ENCODE results near the gene MON1B.
A peak's percentile ranks its signal among the peaks of the same experiment; 100 is the strongest.
"Not testable (repeated sequence)": the region's sequence is repeated elsewhere in the genome, so short reads cannot be mapped to it uniquely, and the experiment has no call there.

Gene MON1B

DNA sequence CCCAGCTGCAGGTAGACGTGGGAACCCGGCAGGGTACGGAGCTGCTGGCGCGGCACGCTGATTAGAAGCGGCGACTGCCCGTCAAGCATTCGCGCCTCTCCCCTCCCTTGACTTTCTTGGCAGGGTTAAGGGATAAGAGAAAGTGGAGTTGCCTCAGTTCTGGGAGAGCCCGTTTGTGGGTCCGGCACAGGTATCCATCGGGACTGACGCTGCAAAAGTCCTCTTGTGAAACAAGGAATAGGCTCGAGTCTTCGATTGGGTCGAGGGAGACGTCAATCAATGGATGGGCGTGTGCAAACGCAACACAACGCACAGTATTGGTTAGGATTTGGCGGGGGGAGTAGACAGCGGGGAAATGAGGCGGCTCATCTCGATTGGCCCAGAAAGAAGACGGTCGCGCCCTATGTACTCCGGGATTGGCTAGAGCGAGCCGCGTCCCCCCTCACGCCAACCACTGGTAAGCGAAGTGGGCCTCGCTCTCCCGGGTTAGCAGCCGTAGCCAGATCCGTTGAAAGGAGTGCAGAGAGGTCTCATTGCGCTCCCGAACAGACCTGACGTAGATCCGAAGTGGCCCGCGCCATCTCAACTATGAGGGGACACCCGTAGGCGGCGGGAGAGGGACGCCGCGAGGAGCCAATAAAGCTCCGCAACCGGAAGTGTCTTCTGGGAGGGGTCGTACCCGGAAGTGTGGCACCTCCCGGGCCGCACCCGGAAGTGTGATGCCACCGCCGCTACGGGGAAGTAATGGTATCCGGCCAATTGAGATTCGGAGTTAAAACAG is at the start of gene MON1B:
MON1B (plus strand) TSS at position 713 of the 781 bp plus-strand sequence. CDS start 296 bp downstream, outside the sequence.
- DNase-seq (ENCODE audit: low read depth, low spot score) = peak; percentile 94

DNA sequence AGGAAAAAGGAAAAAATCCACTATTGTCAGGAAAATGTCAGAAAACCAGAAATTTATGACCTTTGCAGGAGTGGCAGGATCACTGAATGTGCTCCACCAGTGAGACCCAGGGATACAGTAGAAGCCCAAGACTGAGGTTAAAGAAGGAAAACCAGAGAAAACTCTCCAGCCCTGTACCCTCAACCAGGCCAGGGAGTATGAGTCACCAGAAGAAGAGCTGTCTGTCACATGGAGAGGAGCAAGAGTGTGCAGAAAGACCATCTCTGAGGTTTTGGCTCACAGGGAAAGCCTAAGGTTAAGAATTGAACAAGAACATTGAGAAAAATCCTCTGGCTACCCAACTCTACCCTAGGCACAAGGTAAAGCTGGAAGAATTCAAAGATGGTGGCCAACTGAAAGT is 47.6 kb upstream of the MON1B start:
- no peak for DNase-seq (ENCODE audit: low read depth, low spot score)

DNA sequence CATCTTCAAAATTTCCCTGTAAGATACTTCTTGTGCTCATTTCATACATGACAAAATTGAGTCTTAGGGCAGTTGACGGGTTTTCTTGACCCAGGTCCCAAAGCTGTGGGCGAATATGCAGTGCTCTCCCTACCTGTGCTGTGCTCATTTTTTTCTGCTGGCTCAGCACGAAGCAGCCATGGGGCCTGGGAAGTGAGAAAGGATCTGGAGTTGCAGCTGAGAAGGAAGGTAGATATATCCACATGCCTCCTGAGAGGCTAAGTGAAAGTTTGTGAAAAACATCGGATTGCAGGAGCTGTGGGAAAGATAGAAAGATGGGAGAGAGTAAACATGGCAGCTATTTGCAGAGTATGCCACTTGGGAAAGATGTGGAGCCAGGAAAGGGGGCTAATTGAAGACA is 42.9 kb upstream of the MON1B start:
- DNase-seq (ENCODE audit: low read depth, low spot score) = no peak

DNA sequence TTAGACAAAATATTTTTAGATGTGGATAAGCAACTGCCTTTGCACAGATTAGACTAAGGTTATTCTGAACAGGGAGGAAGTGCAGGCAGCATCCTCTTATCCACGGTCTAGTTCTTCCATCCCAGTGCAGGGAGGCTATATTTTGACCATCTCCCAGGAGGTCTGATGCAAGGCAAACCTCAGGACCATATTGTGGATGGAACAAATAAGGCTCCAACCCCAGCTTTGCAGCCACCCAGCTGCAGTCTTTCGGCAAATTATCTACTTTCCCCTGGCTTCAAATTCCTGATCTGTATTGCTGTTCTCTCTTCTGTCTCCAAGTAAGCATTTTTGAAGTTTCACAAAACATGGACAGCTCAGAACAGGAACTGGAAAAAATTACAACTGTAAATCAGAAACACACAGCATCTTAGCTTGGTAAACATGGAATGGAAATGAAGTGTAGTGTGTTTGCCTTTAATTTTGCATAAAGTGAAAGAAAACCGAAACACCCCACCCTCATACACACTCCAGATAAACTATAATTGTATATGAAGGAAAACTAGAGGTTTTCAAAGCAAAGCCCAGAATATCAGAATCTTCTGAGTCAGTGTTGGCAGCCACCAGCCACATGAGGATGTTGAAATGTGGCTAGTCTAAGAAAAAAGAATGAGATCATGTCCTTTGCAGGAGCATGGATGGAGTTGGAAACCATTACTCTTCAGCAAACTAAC is 33.5 kb upstream of the MON1B start:
- no peak for DNase-seq (ENCODE audit: low read depth, low spot score)

DNA sequence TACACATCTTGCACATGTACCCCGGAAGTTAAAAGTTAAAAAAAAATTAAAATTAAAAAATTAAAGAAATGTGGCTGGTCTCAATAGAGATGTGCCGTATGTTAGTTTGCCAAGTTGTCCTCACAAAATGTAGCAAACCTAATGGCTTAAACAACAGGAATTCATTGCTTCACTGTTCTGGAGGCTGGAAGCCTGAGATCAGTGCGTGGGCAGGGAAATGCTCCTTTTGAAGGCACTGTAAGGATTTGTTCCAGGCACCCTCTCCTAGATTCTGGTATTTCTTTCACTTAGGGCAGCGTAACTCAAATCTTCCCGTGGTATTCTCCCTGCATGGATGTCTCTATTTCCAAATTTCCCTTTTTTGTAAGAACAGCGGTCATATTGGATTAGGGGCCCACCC is 32.7 kb upstream of the MON1B start:
- DNase-seq (ENCODE audit: low read depth, low spot score) = no peak

DNA sequence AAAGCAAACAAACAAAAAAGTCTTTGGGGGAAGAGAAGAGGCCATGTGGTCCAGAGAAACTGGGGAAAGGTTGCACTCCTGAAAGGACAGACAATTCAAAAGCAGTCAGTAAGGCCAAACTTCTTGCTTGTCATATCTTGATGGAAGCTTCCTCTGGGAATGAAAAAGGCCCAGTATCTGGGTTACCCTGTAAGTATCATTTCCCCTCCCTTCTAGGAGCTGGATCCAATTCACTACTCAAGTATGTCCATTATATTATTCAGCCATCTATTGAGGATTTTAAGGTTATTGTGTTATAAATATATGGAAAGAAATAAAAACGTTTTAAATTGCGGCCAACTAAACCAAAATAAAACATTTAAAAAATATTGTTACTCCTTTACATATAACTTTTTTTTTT is 26.0 kb upstream of the MON1B start:
- no peak for DNase-seq (ENCODE audit: low read depth, low spot score)

DNA sequence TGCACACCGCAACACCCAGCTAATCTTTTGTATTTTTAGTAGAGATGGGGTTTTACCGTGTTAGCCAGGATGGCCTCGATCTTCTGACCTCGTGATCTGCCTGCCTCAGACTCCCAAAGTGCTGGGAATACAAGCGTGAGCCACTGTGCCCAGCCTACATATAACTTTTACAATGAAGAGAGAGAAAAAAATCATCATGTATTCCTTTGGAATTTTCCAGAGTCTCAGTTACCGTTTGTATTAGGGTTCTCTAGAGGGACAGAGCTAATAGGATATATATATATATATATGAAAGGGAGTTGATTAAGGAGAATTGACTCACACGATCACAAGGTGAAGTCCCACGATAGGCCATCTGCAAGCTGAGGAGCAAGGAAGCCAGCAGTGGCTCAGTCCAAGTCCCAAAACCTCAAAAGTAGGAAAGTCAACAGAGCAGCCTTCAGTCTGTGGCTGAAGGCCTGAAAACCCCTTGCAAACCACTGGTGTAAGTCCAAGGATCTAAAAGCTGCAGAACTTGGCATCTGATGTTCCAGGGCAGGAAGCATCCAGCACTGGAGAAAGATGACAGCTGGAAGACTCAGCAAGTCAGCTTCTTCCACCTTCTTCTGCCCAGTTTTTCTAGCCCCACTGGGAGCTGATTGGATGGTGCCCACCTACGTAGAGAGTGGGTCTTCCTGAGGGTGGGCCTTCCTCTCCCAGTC is 25.3 kb upstream of the MON1B start:
- not testable (repeated sequence) for DNase-seq (ENCODE audit: low read depth, low spot score)

DNA sequence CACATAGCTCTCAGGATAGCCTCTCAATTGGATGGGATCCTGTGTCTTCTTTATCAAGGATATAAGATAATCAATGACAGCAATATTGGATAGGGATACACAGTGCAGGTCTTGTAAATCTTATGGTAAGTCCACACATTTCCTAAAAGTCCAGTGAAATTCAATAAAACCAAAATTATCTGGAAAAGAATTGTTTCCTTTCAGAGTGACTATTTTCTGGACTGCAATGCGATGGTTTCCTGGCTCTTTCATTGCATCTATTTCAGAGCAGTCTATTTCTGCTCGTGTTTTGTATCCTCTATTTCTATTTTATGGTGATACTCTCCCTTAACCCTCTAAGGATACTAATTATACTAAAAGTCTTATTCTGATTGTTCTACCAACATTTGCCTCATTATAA is 24.3 kb upstream of the MON1B start:
- DNase-seq (ENCODE audit: low read depth, low spot score) = no peak

DNA sequence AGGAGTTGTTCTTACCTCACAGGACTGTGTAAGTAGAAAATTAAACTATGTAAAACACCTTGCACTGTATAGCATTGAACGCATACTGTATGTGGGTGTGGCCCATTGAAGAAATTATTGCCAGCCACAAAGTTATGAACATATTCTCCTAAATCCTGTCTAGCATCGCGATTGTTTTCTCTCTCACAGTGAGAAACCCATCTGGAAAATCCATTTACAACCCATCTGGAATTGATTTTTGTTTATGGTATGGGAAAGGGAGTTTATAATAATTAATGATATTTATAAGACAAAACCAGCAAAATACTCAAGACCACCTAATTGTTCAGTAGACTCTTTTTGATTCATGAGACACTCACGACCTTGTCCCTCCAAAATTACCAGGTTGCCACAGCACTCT is 22.1 kb upstream of the MON1B start:
- DNase-seq (ENCODE audit: low read depth, low spot score) = no peak

DNA sequence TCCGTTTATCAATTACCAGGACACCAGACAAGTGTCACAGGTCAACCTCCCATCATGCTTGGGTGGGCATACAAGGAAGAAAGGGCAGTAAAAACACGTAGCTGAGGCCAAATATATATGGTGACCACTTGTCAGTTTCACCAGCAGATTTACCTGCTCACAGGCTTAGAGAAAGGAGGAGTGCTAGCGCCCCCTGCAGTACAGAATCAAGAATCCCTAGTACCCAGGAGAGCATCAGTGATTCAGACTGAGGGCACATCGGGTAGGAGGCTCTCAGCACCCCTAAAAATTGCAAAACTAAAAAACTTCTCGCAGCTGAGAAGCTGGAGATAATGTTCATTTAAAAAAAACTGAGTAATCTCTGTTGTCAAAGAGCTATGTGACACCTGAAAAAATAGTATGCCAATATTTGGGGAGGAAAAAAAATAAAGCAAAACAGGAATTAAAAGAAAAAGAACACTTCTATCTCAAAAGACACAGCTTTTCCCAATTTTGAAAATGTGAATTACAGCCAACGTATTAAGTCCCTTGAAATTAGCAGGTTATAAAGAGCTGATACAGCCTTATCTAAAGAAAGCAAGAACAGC is 21.2 kb upstream of the MON1B start:
- DNase-seq (ENCODE audit: low read depth, low spot score) = no peak

DNA sequence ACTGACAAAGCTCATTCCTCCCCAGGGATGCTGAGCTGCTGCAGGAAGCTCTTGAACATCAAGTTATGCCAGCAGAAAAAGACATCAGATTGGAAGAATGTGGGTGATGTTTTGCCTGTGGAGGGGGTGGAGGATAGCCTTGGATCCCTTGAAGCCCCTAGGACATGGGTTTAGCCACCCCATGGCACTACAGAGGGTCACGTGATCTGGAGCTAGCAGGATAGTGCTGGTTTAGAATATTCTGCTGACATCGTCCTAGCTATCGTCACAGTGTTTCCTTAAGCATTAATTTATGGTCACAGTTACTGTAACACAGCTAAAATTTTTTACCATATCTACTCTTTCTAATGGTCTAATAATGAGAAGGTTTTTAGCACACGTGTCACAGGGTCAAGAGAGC is 20.2 kb upstream of the MON1B start:
- no peak for DNase-seq (ENCODE audit: low read depth, low spot score)

DNA sequence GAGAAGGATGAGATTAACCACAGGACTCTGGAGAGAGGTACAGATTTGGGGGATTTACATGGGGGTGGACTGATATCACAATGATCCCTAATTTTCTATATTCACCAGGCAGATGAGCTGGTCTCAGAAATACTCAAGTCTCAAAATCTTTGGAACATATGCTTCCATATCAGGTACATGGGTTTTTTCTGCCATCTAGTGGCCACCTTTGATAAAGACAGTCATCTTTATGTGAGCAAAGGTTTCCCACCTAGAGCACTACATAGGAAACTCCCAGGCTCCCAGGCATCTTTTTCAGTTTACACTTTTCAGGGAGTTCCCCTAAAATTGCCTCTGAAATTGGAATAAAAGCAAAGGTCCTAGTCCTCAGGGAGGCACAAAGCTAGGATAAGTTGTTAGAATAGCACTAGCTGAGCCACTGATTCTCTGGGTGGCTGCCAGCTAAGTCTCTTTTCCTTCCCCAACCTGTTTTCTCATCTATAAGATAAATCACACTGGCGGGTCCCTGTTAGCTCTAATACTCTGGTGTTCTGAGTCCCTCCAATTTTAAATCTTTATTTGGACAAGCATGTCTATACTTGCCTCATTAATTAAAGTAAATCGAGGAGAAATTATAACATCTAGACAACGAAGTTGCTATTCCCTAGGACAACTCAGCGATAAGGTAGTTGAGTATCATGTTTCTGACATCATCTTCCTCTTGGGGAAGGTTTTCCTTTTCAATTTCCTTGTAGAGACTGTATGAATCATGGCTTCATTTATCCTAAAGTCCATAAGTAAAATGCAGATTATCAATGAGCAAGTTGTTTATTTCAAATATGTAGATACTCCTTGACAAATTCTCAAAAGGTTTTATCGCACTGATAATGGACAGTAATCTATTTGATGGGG is 19.0 kb upstream of the MON1B start:
- DNase-seq (ENCODE audit: low read depth, low spot score) = peak; percentile 37

DNA sequence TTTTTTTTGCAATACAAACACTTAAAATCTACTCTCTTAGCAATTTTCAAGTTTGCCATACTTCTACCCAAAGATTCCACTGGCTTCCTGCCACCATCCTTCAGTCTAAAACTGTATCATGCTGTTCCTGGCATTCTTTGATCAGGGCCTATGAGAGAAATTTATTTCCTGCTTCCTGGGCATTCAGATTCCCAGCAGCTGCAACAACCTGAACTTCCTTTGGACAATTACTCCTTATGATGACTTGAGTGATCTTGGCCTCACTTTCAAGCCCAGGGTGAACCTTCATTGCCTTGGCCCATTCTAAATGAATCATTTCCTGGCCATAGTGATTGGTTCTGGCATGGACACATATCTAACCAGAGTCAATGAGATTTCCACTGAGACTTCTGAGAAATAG is 18.0 kb upstream of the MON1B start:
- DNase-seq (ENCODE audit: low read depth, low spot score) = no peak

DNA sequence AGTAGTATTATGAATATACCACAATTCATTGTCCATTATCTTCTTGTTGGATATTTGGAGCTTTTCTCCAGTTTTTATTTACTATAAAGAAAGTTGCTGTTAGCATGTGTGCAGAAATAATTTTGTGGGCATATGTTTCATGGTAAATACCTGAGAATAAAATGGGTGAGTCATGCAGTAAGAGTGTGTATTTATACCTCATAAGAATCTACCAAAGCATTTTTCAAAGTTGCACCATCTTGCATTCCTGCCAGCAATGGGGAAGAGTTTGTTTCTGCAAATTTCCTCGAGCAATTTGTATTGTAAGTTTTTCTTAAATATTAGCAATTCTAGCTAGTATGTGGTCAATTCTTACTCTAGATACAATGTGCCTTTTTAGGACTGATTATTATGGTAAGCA is 7.9 kb upstream of the MON1B start:
- DNase-seq (ENCODE audit: low read depth, low spot score) = no peak

DNA sequence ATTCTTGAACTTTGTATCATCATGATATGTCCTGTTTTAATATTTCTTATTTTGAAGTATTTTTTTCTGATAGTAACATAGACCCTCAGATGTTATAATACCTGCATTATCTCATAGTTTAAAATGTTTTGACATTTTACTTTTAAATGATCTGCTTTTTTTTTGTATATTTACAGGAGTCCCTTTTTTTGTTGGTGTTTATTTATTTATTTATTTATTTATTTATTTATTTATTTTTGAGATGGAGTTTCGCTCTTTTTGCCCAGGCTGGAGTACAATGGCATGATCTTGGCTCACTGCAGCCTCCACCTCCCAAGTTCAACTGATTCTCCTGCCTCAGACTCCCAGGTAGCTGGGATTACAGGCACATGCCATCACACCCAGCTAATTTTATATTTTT is 4.7 kb upstream of the MON1B start:
- DNase-seq (ENCODE audit: low read depth, low spot score) = not testable (repeated sequence)

DNA sequence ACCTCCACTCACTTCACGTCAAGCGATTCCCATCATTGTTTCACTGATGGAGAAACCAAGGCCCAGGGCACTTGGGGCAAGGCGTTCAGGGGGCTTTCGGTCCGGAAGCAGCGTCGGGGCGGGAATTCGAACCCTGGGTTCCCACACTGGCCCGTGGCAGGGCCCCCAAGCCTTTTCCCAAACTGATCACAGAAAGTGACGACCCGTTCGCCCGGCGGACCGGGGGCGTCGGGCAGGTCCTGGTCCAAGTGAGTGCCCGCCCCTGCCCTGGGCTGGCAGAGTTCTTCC is 856 bp upstream of the MON1B start:
- DNase-seq (ENCODE audit: low read depth, low spot score) = no peak

DNA sequence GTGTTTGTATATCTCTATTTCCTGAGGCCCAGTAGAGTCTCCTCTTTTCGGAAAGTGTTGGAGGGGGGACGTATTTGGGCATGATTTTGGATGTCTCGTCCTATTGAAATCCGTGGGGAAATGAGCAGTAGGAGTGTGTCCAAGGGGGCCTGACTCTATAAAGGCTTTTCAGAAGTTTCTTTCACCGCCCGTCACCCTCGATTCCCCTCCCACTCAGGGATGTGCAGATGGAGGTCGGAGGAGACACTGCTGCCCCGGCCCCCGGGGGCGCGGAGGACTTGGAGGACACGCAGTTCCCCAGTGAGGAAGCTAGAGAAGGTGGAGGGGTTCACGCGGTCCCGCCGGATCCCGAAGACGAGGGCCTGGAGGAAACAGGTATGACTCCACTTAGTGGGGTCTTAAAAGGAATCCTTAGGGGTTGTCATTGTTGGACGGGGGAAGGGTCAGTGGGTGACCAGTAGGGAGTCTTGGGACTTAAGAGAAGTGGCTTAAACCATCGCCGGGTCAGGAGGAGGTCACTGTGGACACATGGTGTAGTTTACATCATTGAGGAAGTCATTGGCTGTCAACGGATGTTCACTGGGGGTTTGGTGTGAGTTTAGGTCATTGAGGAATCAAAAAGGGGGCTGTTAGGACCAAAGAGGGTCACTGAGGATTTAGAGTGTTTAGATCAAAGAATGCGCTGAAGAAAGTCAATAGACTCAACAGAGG is 424 bp downstream of the MON1B start:
- DNase-seq (ENCODE audit: low read depth, low spot score) = no peak

DNA sequence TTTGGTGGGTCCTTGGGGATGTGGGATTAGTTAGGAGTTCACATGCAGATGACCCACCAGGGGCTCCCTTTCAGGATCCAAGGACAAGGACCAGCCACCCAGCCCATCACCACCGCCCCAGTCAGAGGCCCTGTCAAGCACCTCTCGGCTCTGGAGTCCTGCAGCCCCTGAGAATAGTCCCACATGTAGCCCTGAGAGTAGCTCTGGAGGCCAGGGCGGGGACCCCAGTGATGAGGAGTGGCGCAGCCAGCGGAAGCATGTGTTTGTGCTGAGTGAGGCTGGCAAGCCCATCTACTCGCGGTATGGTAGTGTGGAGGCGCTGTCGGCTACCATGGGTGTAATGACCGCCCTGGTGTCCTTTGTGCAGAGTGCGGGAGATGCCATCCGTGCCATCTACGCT is 2.4 kb downstream of the MON1B start:
- no peak for DNase-seq (ENCODE audit: low read depth, low spot score)

DNA sequence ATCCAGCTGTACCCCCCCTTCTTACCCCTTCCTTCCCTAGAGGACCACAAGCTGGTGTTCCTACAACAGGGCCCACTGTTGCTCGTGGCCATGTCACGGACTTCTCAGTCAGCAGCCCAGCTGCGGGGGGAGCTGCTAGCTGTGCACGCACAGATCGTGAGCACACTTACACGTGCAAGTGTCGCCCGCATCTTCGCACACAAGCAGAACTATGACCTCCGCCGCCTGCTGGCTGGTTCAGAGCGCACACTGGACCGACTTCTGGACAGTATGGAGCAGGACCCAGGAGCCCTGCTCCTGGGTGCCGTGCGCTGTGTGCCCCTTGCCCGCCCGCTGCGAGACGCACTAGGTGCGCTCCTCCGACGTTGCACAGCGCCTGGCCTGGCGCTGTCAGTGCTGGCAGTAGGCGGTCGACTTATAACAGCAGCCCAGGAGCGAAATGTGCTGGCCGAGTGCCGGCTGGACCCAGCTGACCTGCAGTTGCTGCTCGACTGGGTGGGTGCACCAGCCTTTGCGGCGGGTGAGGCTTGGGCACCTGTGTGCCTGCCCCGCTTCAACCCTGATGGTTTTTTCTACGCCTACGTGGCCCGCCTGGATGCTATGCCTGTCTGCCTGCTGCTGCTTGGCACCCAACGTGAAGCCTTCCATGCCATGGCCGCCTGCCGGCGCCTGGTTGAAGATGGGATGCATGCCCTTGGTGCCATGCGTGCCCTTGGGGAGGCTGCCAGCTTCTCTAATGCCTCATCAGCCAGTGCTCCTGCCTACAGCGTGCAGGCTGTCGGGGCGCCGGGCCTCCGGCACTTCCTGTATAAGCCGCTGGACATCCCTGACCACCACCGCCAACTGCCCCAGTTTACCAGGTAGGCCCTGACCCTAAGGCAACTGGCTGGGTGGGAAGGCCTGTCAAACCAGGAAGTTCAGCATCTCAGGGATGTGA is 3.6 kb downstream of the MON1B start:
- DNase-seq (ENCODE audit: low read depth, low spot score) = no peak

DNA sequence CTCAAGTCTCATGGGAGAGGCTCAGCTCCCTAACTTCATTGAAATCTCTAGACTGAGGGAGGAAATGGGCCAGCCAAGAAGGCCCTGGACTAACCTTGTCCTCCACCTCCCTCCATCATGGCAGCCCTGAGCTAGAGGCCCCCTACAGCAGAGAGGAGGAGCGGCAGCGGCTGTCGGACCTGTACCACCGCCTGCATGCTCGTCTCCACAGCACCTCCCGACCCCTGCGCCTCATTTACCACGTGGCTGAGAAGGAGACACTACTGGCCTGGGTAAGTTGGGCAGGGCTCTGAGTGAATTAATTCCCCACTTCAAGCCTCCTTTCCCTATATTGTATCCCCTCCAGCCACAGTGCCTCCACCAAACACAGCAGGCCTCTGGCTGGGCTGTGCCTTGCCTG is 4.4 kb downstream of the MON1B start:
- no peak for DNase-seq (ENCODE audit: low read depth, low spot score)

Data from smooth muscle cell of the brain vasculature (primary cell).